ENCODE data around the gene ITPR2.
"Not testable (repeated sequence)": the region's sequence is repeated elsewhere in the genome, so short reads cannot be mapped to it uniquely, and the experiment has no call there.

The ITPR2 gene

GRCh38 chr12:26848156-26848825 is 15.3 kb upstream of the ITPR2 start:
- no peak for DNase-seq

- no peak for DNase-seq
Observed at GRCh38 chr12:26847431-26847830, 14.4 kb upstream of the ITPR2 start.

- DNase-seq = no peak
Observed at GRCh38 chr12:26846416-26846815, 13.4 kb upstream of the ITPR2 start.

GRCh38 chr12:26845984-26846383 is 13.0 kb upstream of the ITPR2 start:
- DNase-seq = no peak

- DNase-seq = no peak
Observed at GRCh38 chr12:26845057-26845666, 12.2 kb upstream of the ITPR2 start.

GRCh38 chr12:26843311-26843710 is 10.3 kb upstream of the ITPR2 start:
- no peak for DNase-seq

- peak; percentile 18 for DNase-seq
Observed at GRCh38 chr12:26841085-26841484, 8.1 kb upstream of the ITPR2 start.

- DNase-seq = no peak
Observed at GRCh38 chr12:26839512-26839911, 6.5 kb upstream of the ITPR2 start.

- no peak for DNase-seq
Observed at GRCh38 chr12:26838888-26839416, 6.0 kb upstream of the ITPR2 start.

GRCh38 chr12:26836201-26836600 is 3.2 kb upstream of the ITPR2 start:
- no peak for DNase-seq

GRCh38 chr12:26834503-26835060 is 1.6 kb upstream of the ITPR2 start:
- not testable (repeated sequence) for DNase-seq

- peak; percentile 45 for DNase-seq
Observed at GRCh38 chr12:26833743-26834490, 923 bp upstream of the ITPR2 start.

- peak; percentile 62 for DNase-seq
Observed at GRCh38 chr12:26831951-26832821, 808 bp downstream of the ITPR2 start.

GRCh38 chr12:26830783-26831551 is 2.0 kb downstream of the ITPR2 start:
- no peak for DNase-seq

- no peak for DNase-seq
Observed at GRCh38 chr12:26830363-26830762, 2.6 kb downstream of the ITPR2 start.

- DNase-seq = no peak
Observed at GRCh38 chr12:26828280-26829073, 4.5 kb downstream of the ITPR2 start.

- no peak for DNase-seq
Observed at GRCh38 chr12:26826437-26826836, 6.6 kb downstream of the ITPR2 start.

GRCh38 chr12:26825459-26826016 is 7.5 kb downstream of the ITPR2 start:
- DNase-seq = no peak

GRCh38 chr12:26823390-26823789 is 9.6 kb downstream of the ITPR2 start:
- no peak for DNase-seq

GRCh38 chr12:26822026-26822425 is 11.0 kb downstream of the ITPR2 start:
- DNase-seq = no peak

Measured in activated naive CD4-positive, alpha-beta T cell treated with anti-CD3 and anti-CD28 coated beads, Interleukin-2, amount 50 U/mL, for 16 hours (primary cell).